HFFc6 (cell line): ENCODE results near the gene ZNRF2. TPM values are rescaled to one million over a fixed set of nuclear protein-coding genes. Genes with fewer than 3 reads are reported as not detected.

Source experiments
- DNase-seq: peaks from one replicate; pipeline ENCODE4 v3.0.0-alpha.2; 2018
- H3K27ac Mint-ChIP-seq: 2 replicates; pipeline ENCODE4 v1.8.0; 2020; ENCODE audit warnings: mild to moderate bottlenecking, mixed read lengths
- H3K27me3 Mint-ChIP-seq: 2 replicates; pipeline ENCODE4 v1.8.0; 2021; ENCODE audit warnings: mild to moderate bottlenecking, moderate library complexity, mixed read lengths; ENCODE audit not compliant: insufficient read depth
- H3K36me3 Mint-ChIP-seq: 2 replicates; pipeline ENCODE4 v1.8.0; 2021; ENCODE audit warnings: low read depth, mixed read lengths
- H3K4me1 Mint-ChIP-seq: 2 replicates; pipeline ENCODE4 v1.8.0; 2020; ENCODE audit warnings: low read depth, mixed read lengths
- H3K4me3 Mint-ChIP-seq: 2 replicates; pipeline ENCODE4 v1.8.0; 2020; ENCODE audit warnings: mild to moderate bottlenecking, moderate library complexity, mixed read lengths
- H3K9me3 Mint-ChIP-seq: 2 replicates; pipeline ENCODE4 v1.8.0; 2020; ENCODE audit warnings: mild to moderate bottlenecking, mixed read lengths
- CTCF ChIP-seq: fragments of 200-600 bp; sonication (generic); IDR thresholded peaks from 2 replicates; pipeline ENCODE4 v1.5.0; 2021; ENCODE audit warnings: antibody characterized with exemption, mild to moderate bottlenecking
- total RNA-seq, 6 experiments: library from RNA; stranded (reverse); fragmentation: NEBNext Ultra II Directional; extraction: Animal tissue kit (Norgen Biotek cat#: 25700); gene quantifications; 2 replicates in 1 of 6; 3 replicates in 5 of 6; pipeline ENCODE4 v1.2.3, GENCODE V29; 2021

The ZNRF2 gene
- total RNA-seq, 6 experiments from 2014 or later: 2.3 to 3.1 (median 2.7) TPM

- Mint-ChIP-seq H3K27me3 (peaks cover 11% of the 10 kb centered on the region), H3K4me3 (no peak overlapping the region), H3K4me1 (no peaks in the 10 kb centered on the region), H3K27ac (no peak overlapping the region), H3K36me3 (no peaks in the 10 kb centered on the region), H3K9me3 (no peaks in the 10 kb centered on the region)
- TF ChIP-seq CTCF: no peak
- no peak for DNase-seq
Measured at GRCh38 chr7:30272126-30272525, 12.3 kb upstream of the ZNRF2 start.

GRCh38 chr7:30273552-30273951 is 10.8 kb upstream of the ZNRF2 start:
- Mint-ChIP-seq H3K27ac (no peak overlapping the region), H3K27me3 (peaks cover 13% of the 10 kb centered on the region), H3K4me1 (no peaks in the 10 kb centered on the region), H3K4me3 (no peak overlapping the region), H3K36me3 (no peaks in the 10 kb centered on the region), H3K9me3 (no peaks in the 10 kb centered on the region)
- no peak for TF ChIP-seq CTCF
- DNase-seq: no peak

GRCh38 chr7:30274641-30275040 is 9.8 kb upstream of the ZNRF2 start:
- H3K9me3 Mint-ChIP-seq: no peaks in the 10 kb centered on the region
- H3K4me1 Mint-ChIP-seq: no peaks in the 10 kb centered on the region
- H3K4me3 Mint-ChIP-seq: no peak overlapping the region
- TF ChIP-seq CTCF: no peak
- H3K36me3 Mint-ChIP-seq: no peaks in the 10 kb centered on the region
- H3K27ac Mint-ChIP-seq: no peak overlapping the region
- DNase-seq: no peak
- peaks cover 19% of the 10 kb centered on the region for H3K27me3 Mint-ChIP-seq

GRCh38 chr7:30276203-30276900 is 8.0 kb upstream of the ZNRF2 start:
- peak; percentile 48 for DNase-seq
- Mint-ChIP-seq H3K4me3 (no peak overlapping the region), H3K4me1 (no peaks in the 10 kb centered on the region), H3K27me3 (peaks cover 15% of the 10 kb centered on the region), H3K27ac (no peak overlapping the region), H3K9me3 (no peaks in the 10 kb centered on the region), H3K36me3 (no peaks in the 10 kb centered on the region)
- peak; percentile 81 for TF ChIP-seq CTCF

GRCh38 chr7:30278376-30278775 is 6.0 kb upstream of the ZNRF2 start:
- Mint-ChIP-seq H3K9me3 (no peaks in the 10 kb centered on the region), H3K4me1 (no peaks in the 10 kb centered on the region), H3K27ac (no peak overlapping the region), H3K36me3 (no peaks in the 10 kb centered on the region), H3K4me3 (no peak overlapping the region), H3K27me3 (peaks cover 12% of the 10 kb centered on the region)
- DNase-seq: no peak
- TF ChIP-seq CTCF: no peak
